ENCODE results near the gene METRN.

Gene METRN

DNA sequence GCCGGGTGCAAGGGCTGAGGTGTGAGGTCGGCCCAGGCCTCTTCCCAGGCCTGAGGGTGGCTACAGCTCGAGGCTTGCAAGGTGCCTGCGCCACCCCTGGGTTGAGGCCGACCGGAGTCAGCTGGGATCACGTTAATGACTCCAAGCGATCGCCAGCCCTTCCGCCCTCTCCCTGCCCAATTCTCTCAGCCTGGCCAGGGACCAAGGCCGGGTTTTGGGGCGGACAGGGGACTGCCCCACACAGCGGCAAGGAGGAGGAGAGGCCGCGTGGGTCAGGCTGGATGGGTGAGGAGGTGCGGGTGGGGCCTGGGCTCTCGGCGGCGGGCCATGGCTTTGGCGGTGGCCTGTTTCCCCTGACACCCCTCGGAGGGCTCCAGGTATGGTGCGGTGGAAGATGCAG is 21.6 kb upstream of the METRN start:
- DNase-seq = no peak

DNA sequence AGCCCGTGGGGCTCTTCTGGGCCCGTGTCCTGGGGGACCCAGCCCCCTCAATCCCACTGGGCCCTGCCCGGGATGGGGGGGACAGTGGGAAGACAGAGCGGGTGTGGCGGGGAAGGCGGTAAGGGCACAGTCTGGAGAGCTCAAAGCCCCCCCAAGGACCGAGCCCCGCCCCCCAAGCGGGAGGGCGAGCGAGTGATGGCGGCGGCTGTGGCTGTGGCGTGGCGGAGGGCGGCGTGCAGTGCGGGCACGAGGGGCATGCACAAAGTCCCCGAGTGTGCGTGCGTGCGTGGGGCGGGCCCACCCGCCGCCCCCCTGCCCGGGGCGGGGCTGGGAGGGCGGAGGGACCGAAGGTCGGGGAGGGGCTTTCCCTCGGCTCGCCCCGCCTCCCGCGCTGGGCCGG is 21.2 kb upstream of the METRN start:
- DNase-seq = no peak

DNA sequence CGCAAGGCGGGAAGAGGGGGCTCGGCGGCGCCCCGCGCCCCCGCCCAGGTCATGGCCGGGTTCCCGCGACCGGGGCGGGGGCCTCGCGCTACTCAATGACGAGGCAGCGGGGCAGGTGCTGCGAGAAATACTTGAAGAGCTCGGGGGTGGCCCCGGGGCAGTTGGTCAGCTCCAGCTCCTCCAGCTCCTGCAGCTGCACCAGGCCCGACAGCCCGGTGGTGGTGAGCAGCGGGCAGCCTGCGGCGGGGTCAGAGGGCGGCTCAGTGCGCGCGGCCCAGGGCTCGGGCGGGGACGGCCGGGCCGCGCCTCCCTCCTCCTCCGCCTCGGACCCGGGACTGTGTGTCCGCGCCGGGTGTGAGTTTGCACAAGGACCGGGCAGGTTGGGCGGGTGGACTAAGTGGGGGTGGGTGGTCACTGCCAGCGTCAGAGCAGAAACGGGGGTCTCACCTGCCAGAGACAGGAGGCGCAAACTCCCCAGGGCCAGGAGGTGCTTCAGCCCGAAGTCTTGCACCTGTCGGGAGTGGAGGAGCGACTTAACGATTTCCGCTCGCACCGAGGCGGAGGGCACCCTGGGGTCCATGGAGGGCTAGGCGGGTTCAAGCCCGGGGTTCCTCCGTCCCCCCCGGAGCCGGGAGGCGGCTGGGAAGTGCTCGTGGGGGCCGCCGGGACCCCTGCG is 20.6 kb upstream of the METRN start:
- peak; percentile 33 for DNase-seq

DNA sequence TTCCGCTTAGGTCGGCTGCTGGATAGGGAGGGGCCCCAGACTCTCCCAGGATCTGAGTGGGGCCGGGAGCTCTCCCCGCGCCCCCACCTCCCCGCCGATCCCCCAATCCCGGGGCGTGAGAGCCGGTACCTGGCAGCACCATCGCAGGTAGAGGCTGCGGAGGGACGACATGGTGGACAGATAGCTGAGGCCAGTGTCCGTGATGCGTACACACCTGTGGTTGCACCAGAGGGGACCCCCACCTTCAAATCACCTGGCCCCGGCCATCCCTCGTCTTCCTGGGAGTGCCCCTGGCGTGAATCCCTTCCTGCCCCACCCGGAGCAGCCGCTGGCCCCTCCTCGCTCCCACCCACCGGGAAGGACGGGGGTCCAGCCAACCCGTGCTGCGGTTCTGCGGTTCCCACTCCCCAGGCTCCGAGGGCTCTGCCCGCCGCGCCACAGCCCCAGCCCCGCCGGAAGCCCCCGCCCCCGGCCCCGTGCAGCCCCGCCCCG is 20.0 kb upstream of the METRN start:
- no peak for DNase-seq

DNA sequence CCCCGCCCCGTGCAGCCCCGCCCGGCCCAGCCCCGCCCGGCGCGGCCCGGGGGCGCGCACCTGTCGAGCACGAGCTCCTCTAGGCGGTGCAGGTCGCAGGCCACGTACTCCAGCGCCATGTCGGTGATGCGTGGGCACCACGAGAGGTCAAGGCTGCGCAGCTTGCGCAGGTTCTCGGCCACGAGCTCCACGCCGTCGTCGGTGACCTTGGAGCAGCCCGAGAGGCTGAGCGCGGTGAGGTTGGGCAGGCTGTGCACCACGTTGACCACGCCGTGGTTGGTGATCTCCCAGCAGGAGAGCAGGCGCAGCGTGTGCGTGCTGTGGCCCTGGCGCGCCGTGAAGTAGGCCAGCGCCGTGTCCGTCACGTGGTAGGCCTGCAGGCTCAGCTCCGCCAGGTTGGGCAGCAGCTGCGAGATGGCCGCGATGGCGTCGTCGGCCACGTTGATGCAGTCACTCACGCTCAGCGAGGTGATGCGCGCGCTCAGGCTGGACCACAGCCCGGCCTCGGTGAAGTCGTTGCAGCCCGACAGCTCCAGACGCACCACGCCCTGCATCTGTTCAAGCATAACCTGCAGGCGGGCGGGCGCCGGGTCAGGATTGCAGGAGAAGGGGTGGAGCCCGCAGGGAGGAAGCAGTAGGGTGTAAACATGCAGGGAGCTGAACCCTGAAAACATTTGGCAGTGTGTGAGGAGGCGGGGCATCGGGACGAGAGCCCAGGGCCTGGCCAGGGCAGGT is 19.4 kb upstream of the METRN start:
- peak; percentile 82 for DNase-seq

DNA sequence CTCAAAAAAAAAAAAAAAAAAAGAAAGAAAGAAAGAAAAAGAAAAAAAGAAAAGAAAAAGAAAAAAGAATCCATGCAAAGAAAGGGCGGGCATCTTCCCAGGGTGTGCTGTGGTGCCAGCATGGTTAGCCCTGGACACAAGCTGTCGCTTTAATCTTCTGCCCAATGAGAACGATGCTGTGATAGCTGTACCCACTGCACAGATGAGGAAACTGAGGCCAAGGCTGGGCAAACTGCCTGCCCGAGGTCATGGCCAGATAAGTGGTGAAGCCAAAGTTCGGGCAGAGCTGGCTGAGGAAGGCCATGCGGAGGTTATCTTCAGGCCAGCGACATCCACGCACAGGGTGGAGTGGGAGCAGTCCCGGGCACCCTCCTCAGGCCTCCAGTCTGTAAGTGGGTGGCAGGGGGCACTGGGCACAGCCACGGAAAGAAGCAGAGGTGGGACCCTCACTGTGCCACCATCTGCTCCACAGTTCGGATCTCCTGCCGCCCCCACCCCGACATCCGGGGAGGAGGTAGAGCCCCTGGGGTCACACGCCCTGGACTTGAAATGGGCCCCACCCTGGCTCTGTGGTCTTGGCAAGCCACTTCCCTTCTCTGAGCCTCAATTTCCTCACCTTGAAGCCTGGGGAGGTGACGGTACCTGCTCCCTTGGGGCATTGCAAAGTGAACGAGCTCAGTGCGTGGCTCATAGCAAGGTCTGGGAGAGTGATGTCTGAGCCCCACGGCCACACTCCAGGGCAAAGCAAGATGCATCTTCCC is 15.8 kb upstream of the METRN start:
- DNase-seq = no peak

DNA sequence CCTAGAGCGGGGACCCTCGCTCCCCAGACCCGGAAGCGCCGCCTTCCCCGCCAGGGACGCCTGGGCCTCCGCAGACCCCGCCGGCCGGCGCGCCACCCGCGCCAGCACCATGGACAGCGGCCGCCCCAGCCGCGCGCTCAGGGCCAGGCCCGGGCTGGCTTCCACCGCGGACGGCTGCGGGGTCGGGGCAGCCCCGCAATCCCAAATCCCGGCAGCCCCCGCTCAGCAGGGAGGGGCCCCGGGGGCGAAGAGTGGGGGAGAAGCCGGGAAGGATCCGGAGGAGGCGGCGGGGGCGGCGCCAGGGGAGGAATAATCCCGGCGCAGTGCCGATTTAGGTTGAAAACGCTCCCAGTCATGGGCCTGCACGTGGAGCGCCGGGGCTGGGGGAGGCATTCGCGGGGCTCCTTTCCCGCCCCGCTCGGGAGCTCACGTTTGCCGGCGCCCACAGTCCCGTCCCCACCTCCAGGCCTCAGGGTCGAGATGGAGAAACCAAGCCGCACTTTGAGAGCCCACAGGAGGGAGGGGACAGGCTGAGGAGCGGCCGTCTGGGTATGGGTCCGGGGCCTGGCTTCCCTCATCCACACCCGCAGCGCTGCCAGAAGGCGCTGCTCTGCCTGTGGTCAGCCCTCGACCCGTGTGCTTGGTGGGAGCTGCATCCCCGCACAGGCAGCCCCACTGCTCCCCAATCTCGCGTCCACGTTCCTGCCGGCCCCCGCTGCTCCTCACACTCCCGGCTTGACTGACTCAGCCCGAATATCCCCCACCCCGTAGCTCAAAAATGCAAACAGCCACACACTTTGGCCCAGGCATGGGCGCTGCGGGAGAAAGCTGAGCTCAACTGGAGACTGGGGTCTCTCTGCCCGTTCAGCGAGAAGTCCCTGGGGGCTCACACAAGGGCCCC is 14.0 kb upstream of the METRN start:
- peak; percentile 65 for DNase-seq

DNA sequence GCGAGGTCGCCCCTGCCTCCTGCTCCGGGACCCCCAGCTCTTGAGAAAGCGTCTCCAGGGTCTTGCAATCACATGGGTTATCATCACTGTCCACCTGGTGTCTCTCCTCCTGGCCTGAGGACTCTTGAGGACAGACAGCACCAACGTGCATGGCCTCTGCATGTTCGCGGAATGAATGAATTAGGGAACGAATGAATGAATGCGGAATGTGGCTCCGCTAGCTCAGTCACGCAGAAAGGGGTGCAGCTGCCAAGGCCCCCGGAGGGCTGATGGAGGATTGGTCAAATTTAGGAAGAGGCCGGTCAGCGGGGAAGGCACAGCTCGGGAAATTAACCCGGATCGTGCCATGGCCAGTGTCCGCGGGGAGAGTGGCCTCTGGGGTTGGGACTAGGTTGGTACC is 12.6 kb upstream of the METRN start:
- no peak for DNase-seq

DNA sequence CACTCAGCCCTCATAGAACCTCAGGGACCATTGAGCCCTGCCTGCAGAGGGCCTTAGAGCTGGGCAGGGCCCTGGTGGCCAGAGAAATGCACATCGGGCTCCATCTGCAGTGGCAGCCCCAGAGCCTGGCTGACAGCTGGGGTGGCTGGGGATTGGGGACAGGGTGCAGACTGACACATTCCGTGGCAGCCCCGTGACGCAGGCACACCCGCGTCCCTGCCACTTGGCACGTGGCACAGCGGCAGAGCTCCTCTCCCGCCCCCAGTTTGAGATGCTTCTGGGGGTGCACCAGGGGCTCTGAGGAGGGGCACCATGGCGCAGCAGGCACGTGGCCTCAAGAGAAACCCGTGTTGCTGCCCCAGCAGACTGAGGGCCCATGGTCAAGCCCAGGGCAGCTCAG is 11.5 kb upstream of the METRN start:
- no peak for DNase-seq

DNA sequence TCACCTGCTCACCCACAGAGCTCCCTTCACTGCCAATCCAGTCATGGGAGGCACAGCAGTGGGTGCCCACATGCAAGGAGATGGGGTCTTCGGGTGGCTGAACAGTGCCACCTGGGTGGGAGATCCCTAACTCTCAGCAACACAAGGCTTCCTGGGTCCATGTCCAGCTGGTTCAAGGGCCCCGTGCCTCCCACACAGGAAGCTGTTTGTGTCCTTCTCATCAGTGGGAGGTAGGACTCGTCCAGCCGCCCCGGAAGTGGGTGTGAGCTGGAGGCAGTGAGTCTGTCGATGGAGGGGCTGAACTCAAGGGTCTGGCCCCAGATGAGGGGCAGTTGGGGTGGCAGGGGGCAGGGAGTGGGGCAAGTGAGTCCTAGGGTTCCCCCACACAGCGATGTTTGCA is 10.9 kb upstream of the METRN start:
- no peak for DNase-seq

DNA sequence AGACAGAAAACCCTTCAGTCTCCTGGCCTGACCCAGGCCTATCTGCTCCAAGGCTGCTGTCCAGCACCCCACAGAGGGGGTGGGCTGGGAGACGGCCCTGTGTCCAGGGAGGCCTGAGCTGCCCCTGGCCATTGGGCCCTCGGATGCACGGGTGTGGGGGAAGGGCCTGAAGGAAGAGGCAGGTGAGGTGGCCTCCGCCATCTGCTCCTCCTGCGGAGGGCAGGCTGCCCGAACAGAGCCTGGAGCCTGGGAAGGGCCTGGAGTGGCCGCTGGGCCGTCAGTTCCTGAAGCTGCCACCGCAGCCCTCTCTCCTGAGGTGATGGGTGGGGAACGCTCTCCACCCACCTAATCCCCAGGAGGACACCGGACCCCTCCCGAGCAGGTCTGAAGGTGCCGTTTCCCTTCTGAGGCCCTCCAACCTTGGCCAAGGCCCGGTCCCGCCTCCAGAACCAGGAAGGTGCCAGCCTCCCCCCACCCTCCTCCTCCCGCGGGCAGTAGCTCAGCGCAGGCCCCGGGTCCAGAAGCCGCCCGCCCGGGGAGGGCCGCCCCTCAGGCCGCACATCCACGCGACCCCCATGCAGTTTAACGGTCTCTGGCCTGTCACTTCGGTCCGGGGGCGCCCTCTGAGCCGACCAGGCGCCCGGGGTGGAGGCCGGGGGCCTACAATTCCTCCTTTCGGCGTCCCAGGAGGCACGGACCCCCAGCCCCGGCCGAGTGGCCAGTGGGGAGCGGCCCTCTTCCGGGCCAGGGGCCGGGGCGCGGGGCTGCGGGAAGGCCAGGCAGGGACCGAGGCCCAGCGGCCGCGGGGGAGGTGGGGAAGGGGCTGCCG is 10.2 kb upstream of the METRN start:
- DNase-seq = no peak

DNA sequence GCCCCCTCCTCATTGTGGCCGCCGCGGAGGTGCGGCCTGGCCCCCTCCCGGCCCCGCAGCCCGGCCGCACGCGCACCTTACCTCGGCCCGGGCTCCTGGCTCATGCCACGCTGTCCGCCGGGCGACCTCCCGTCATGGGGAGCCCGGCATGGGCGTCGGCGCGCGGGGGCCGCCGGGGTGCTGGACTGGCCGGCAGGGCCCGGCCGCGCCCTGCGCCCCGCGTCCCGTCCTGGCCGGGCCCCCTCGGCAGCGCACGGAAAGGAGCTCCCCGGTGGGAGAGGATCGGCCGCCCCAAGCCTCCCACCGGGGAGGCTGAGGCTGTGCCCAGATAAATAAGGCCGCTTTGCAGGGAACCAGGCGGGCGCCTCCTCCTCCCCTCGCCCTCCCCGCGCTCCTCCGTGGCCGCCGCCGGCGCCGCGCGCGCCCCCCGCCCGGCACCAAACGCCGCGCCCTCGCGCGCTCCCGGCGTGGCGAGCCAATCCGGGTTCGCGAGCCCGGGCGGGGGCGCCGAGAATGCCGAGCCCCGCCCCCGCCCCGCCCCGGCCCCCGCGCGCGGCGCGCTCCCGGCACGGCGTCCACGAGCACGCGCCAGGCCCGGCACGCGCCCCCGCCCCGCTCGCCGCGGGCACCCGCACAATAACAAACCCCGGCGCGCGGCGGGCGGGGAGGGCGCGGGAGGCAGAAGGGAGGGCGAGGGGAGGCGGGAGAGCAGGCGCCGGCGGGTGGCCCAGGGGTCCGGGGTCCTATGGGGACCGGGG is 9.3 kb upstream of the METRN start, which contains the start of gene FBXL16:
FBXL16 (minus strand) TSS at position 371 of the 758 bp plus-strand sequence. CDS start 8,396 bp downstream, outside the sequence.
- DNase-seq = no peak

DNA sequence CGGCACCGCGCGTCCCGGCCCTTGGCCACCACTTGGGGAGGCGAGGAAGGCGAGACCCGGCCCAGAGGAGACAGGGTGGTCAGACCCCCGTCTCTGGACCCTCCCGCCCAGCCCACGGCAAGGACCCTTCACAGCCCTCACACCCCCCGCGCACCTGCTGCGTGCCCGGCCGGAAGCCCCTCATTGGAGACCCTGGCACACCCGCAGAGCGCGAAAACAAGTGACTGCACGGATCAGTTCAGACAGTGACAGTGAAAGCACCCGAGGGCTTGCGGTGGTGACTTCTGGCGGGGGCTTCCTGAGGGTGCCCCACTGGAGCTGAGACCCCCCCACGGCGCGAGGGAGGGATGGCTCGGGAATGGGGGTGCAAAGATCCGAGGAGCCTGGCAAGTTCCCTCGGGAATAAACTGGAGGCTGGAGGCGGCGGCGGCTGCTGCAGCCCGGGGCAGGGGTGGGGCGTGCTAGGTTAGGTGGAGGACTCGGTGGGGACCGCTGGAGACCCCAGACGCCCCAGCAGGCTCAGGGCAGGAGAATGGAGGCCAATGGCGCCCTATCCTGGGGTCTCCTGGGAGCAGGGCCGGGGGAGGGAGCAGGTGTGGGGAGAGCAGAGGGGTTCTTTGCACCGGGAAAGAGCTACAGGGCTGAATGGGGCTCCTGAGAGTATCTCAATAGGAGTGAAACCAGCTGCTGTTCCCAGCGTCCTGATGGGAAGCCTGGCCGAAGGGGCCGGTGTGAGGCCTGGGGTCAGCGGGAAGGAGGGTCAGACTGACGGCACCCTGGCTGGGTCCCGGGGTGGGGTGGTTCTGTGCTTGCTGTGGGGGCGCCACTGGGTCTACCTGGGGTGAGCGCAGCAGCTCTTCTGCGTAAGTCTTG is 8.5 kb upstream of the METRN start:
- DNase-seq = no peak

DNA sequence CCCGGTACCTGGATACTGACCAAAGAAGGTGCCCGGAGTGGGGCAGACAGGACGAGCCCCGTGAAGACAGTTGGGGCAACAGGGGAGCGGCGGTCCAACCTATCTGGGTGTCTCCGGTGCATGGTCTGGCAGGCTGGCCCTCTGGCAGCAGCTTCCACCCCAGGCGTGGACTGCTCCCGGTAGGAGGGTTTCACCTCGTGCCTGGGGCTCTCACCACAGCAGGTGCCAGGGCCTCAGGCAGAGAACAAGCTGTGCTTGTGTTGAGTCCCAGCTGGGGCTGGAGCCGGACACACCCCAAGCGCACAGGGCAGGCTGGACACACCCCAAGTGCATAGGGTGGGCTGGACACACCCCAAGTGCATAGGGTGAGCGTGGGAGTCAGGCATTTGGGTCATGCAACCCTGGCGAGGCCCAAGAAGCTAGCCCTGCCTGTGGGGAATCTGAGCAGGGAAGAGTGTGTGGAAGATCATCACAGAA is 7.8 kb upstream of the METRN start:
- DNase-seq = no peak

DNA sequence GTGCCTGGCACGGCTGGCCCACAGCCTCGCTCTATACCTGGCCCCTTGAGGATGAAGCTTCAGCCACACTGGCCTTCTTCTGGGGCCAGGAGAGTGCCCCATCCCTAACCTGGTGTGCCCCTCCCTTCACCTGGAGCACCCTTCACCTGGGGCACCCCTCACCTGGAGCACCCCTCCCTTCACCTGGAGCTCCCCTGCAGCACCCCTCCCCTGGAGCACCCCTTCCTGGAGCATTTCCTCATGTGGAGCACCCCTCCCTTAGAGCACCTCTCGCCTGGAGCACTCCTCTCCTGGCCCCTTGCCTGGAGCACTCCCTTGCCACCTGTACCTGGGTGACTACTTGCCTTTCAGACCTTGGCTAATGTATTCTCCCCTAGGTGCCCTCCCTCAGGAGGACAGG is 6.9 kb upstream of the METRN start:
- no peak for DNase-seq

DNA sequence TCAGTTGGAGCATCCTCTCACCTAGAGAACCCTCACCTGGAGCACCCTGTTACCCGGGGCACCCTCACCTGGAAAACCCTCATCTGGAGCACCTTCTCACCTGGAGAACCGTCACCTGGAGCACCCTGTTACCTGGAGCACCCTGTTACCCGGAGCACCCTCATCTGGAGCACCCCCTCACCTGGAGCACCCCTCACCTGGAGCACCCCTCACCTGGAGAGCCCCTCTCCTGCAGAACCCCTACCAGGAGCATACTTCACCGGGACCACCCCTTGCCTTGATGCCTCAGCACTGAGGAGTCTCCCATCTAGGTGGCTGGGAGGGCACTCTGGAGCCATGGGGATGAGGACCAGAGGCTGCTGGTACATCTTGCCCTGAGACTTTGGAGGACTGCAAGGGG is 6.0 kb upstream of the METRN start:
- DNase-seq = no peak

DNA sequence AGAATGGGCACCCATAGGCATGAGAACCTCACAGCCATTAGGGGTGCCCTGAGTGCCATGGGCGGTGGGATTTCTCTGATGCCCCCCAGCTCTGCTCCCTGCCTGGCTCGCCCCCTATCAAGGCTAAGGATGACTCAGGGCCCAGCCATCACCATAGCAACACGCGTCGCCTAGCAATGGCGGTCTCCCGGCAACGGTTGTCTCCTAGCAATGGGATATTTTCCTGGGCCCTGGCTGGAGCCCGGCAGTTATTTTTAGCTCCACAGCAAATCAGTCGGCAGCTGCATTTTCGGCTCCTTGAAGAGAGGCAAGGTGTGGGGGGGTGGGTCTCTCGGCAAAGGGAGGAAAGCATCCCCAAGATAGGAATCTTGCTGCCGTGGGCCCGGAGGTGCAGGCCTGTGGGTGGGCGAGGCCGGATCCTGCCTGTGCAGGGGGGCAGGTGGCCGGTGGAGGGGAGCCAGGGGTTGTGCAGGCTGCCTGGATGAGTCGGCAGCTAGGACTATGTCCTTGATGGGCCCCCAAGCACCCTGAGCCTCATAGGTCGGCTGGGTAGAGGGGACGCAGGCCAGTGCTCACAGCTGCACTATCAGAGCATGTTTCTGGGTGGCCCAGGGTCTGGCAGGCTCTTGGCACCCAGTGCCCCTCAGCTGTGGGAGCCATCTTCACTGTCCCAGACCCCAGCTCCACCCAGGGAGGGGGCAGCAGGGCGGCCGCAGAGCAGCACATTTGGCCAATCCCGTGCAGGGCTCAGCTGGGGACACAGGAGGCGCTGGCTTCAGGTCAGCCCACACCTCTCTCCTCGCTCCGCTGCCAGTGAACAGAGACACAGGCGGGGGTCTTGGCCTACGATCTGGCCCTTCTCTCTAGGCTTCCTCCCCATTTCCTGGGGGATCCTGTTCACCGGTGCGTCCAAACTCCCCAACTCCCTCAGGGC is 5.1 kb upstream of the METRN start:
- DNase-seq = no peak

DNA sequence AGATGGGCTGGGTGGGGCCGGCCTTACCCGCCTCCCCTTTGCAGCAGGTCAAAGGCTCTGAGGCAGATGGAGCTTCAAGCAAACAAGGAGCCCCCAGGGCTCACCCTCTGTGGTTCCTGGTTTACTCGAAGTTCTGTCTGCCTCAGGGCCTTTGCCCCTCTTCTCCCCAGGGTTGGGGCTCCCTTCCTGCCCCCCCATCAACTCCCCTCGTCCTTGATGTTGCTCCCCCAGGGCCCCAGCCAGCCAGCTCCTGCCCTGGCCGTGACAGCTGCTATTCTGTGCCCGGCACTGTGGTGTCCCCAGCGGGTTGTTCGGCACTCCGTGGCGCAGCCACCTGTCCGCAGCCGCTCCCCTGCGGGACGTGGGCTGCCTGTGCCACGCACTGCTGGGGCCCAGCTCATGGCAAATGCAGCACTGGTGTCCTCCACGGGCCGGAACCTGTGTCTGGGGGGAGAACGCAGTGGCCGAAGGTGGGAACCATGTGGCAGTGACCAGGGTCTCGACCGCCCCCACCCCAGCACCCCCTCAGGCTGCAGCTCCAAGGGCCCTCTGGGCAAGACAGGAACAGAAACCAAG is 4.3 kb upstream of the METRN start:
- DNase-seq = no peak

Data from CD4-positive, alpha-beta T cell treated with Interleukin-17A for 4 hours (primary cell).